ENCODE data around the gene KCNJ6. TPM values are rescaled to one million over a fixed set of nuclear protein-coding genes. Genes with fewer than 3 reads are reported as not detected.

Gene KCNJ6
- total RNA-seq, 1 experiment from 2014 or later, result not detected

DNA sequence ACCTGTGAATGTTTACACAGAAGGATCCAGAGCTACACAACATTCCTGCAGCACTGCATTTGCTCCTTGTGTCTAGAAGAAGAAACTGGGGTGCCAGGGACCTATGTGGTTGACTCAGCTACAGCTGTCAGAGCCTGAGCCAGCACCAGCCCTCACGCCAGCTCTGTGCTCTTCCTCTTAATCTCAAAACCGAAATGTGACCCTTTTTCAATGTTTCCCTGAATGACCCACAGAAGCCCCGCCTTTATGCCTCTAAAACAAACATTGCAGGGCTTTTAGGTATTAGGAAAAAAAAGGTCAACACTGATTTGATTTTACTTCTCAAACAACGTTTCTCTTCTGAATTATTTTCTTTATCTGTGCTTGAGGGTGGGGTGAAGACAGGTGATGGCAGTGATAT, 289.2 kb downstream of the KCNJ6 start:
- ATAC-seq (no peak), DNase-seq (ENCODE audit: low read depth, low spot score) (no peak)
- H2AFZ ChIP-seq (ENCODE audit: low read depth, low read length, poor library complexity, severe bottlenecking), result no peak overlapping the region
- ChIA-PET RAD21 (ENCODE audit: low non-redundant PET in 1 of 2, low total read pairs in 2 of 2, uncharacterized antibody in 2 of 2, unreplicated experiment in 2 of 2) (no interaction called here), POLR2A (no interaction called here), CTCF (no interaction called here)
- no peaks in the 10 kb centered on the region for H3K4me1 ChIP-seq (ENCODE audit: control insufficient read depth in 1 of 2, insufficient read depth in 2 of 2, low read length in 2 of 2)
- H3K79me2 ChIP-seq (ENCODE audit: insufficient read depth, low read length), result no peaks in the 10 kb centered on the region
- no peaks in the 10 kb centered on the region for H3K9me3 ChIP-seq (ENCODE audit: control insufficient read depth in 1 of 2, insufficient read depth in 1 of 2, low read depth in 1 of 2, low read length in 2 of 2)
- H3K27me3 ChIP-seq (ENCODE audit: insufficient read depth, low read length), result no peaks in the 10 kb centered on the region
- H3K9ac ChIP-seq (ENCODE audit: low read length), result no peak overlapping the region
- intact Hi-C loops (cut with micrococcal nuclease), result no loop called here
- no TSS peak for BruUV-seq (replicated peaks)
- H3K9me2 ChIP-seq (ENCODE audit: insufficient read depth), result no peaks in the 10 kb centered on the region
- H3K27ac ChIP-seq (ENCODE audit: low read depth, low read length), result no peak overlapping the region
- H4K20me1 ChIP-seq (ENCODE audit: insufficient read depth), result no peaks in the 10 kb centered on the region
- no peak overlapping the region for H3K4me3 ChIP-seq (replicated peaks in 1 of 2; ENCODE audit: low read depth in 1 of 2, low read length in 2 of 2)
- no peak for TF ChIP-seq SIN3A (IDR thresholded peaks at IDR 0.05; ENCODE audit: low read depth)
- TF ChIP-seq SRF (IDR thresholded peaks at IDR 0.05; ENCODE audit: low read depth), result no peak
- TF ChIP-seq, protein P1, sequence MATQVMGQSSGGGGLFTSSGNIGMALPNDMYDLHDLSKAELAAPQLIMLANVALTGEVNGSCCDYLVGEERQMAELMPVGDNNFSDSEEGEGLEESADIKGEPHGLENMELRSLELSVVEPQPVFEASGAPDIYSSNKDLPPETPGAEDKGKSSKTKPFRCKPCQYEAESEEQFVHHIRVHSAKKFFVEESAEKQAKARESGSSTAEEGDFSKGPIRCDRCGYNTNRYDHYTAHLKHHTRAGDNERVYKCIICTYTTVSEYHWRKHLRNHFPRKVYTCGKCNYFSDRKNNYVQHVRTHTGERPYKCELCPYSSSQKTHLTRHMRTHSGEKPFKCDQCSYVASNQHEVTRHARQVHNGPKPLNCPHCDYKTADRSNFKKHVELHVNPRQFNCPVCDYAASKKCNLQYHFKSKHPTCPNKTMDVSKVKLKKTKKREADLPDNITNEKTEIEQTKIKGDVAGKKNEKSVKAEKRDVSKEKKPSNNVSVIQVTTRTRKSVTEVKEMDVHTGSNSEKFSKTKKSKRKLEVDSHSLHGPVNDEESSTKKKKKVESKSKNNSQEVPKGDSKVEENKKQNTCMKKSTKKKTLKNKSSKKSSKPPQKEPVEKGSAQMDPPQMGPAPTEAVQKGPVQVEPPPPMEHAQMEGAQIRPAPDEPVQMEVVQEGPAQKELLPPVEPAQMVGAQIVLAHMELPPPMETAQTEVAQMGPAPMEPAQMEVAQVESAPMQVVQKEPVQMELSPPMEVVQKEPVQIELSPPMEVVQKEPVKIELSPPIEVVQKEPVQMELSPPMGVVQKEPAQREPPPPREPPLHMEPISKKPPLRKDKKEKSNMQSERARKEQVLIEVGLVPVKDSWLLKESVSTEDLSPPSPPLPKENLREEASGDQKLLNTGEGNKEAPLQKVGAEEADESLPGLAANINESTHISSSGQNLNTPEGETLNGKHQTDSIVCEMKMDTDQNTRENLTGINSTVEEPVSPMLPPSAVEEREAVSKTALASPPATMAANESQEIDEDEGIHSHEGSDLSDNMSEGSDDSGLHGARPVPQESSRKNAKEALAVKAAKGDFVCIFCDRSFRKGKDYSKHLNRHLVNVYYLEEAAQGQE (IDR thresholded peaks at IDR 0.05; ENCODE audit: low read depth), result no peak
- no peak for TF ChIP-seq SP1 (IDR thresholded peaks at IDR 0.05; ENCODE audit: low read depth)
- no peak for TF ChIP-seq JUND (IDR thresholded peaks at IDR 0.05)
- TF ChIP-seq, protein P2, sequence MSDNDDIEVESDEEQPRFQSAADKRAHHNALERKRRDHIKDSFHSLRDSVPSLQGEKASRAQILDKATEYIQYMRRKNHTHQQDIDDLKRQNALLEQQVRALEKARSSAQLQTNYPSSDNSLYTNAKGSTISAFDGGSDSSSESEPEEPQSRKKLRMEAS (IDR thresholded peaks at IDR 0.05), result no peak
- TF ChIP-seq EZH2phosphoT487 (IDR thresholded peaks at IDR 0.05; ENCODE audit: borderline replicate concordance), result no peak
- TF ChIP-seq, protein P3, sequence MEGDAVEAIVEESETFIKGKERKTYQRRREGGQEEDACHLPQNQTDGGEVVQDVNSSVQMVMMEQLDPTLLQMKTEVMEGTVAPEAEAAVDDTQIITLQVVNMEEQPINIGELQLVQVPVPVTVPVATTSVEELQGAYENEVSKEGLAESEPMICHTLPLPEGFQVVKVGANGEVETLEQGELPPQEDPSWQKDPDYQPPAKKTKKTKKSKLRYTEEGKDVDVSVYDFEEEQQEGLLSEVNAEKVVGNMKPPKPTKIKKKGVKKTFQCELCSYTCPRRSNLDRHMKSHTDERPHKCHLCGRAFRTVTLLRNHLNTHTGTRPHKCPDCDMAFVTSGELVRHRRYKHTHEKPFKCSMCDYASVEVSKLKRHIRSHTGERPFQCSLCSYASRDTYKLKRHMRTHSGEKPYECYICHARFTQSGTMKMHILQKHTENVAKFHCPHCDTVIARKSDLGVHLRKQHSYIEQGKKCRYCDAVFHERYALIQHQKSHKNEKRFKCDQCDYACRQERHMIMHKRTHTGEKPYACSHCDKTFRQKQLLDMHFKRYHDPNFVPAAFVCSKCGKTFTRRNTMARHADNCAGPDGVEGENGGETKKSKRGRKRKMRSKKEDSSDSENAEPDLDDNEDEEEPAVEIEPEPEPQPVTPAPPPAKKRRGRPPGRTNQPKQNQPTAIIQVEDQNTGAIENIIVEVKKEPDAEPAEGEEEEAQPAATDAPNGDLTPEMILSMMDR (IDR thresholded peaks at IDR 0.05 in 2 of 3, conservative IDR thresholded peaks at IDR 0.05 in 1 of 3; ENCODE audit: borderline replicate concordance in 1 of 3, insufficient read depth in 1 of 3, low read depth in 2 of 3, low read length in 2 of 3), result no peak
- no peak for TF ChIP-seq FOSL1 (IDR thresholded peaks at IDR 0.05; ENCODE audit: low read depth)
- no peak for TF ChIP-seq YY1 (IDR thresholded peaks at IDR 0.05; ENCODE audit: extremely low read depth, insufficient replicate concordance, low read depth, low read length)
- no peak overlapping the region for H3K4me2 ChIP-seq (ENCODE audit: low read length)
- H3K36me3 ChIP-seq (ENCODE audit: control insufficient read depth in 1 of 2, insufficient read depth in 2 of 2, low read length in 2 of 2), result no peaks in the 10 kb centered on the region

Measured in HCT116 (cell line).